ENCODE data around the gene TAF5. TPM values are rescaled to one million over a fixed set of nuclear protein-coding genes. Genes with fewer than 3 reads are reported as not detected.

TAF5 gene
- total RNA-seq, 1 experiment from 2014 or later = 8.3 TPM

- no CpG with 5 or more reads among the region's 19 CpGs for WGBS (ENCODE audit: extremely low coverage, insufficient read length, low lambda C conversion rate)
- Histone ChIP-seq H3K23ac (ENCODE audit: insufficient read length, low read depth, low read length) (no peak overlapping the region), H2AK5ac (ENCODE audit: insufficient read length, low read length) (no peak overlapping the region), H3K4ac (ENCODE audit: low read depth, low read length) (no peak overlapping the region), H3K79me2 (ENCODE audit: insufficient read depth, low read length) (peaks cover 23% of the 10 kb centered on the region; the same call in 1 of the 2 replicates), H3K79me1 (ENCODE audit: insufficient read depth, low read depth, low read length, poor library complexity, severe bottlenecking) (peaks cover 8% of the 10 kb centered on the region), H3K14ac (ENCODE audit: insufficient read depth, low read length) (no peak overlapping the region), H3K27me3 (ENCODE audit: insufficient read depth, low read length) (no peaks in the 10 kb centered on the region), H2BK5ac (ENCODE audit: insufficient read length, low read length) (no peak overlapping the region), H4K91ac (ENCODE audit: insufficient read length, low read depth, low read length) (no peak overlapping the region), H3T11ph (ENCODE audit: low read length) (no peak overlapping the region), H4K5ac (ENCODE audit: insufficient read length, low read depth, low read length) (no peak overlapping the region), H3K18ac (ENCODE audit: insufficient read length, low read depth, low read length) (no peak overlapping the region), H3K23me2 (ENCODE audit: insufficient read length, low read depth, low read length, poor library complexity, severe bottlenecking) (peaks cover 9% of the 10 kb centered on the region), H3K56ac (ENCODE audit: insufficient read length, low read depth, low read length) (no peak overlapping the region), H2BK12ac (ENCODE audit: insufficient read length, low read depth, low read length) (no peak overlapping the region), H4K8ac (replicated peaks; ENCODE audit: insufficient read length, low read depth, low read length) (no peak overlapping the region), H3K4me2 (ENCODE audit: insufficient read depth, insufficient read length, low read length) (peak overlapping the region; percentile 77), H2BK120ac (ENCODE audit: low read depth, low read length, poor library complexity, severe bottlenecking) (no peak overlapping the region), H3K4me1 (ENCODE audit: insufficient read depth, low read length) (no peaks in the 10 kb centered on the region; the same call in 1 of the 2 replicates), H2BK15ac (ENCODE audit: low read depth, low read length) (no peak overlapping the region), H3K9me3 (ENCODE audit: control insufficient read depth, low read depth, low read length) (no peaks in the 10 kb centered on the region), H2BK20ac (ENCODE audit: low read depth, low read length, poor library complexity, severe bottlenecking) (no peak overlapping the region), H3K27ac (ENCODE audit: insufficient read length, low read depth, low read length) (no peak overlapping the region), H4K20me1 (ENCODE audit: control insufficient read depth, insufficient read depth, insufficient read length) (no peaks in the 10 kb centered on the region), H2AFZ (ENCODE audit: low read length) (no peak overlapping the region), H3K9ac (ENCODE audit: extremely low read depth, insufficient read length, low read length) (peak overlapping the region; percentile 92)
- Mint-ChIP-seq H3K4me3 (peak overlapping the region; percentile 99), H3K9me3 (no peaks in the 10 kb centered on the region; a peak in 1 of 5 replicates), H3K27ac (peak overlapping the region in 2 of 3 experiments; percentile 62 to 95; a peak in 3 of 7 replicates), H3K27me3 (ENCODE audit: low read depth) (no peaks in the 10 kb centered on the region), H3K36me3 (ENCODE audit: insufficient read depth in 1 of 3, low read depth in 3 of 3) (peaks cover 27 to 80% (median 64%) of the 10 kb centered on the region in 3 experiments), H3K4me1 (peaks cover 15 to 22% of the 10 kb centered on the region in 2 experiments)
- TF ChIP-seq CTCF (conservative IDR thresholded peaks at IDR 0.05) = no peak
- no peak for DNase-seq
Observed at GRCh38 chr10:103397191-103397825, 29.5 kb downstream of the TAF5 start.
